D721Med (cell line): Measurements from ENCODE around the gene EMP2.

Source experiments
- DNase-seq: peaks from one replicate; pipeline ENCODE4 v3.0.0; 2011; ENCODE audit warnings: low spot score; ENCODE audit not compliant: insufficient read length
- FAIRE-seq: peaks from 2 replicates; lab custom pipeline; 2011; peaks lifted over from hg19 to GRCh38; lab: Jason Lieb, UNC
- CTCF ChIP-seq: IDR thresholded peaks from 2 replicates; pipeline ENCODE4 v1.5.1; 2012; ENCODE audit warnings: mild to moderate bottlenecking, control low read depth; ENCODE audit not compliant: insufficient read depth; ENCODE audit errors: missing control alignments

The EMP2 gene

DNA sequence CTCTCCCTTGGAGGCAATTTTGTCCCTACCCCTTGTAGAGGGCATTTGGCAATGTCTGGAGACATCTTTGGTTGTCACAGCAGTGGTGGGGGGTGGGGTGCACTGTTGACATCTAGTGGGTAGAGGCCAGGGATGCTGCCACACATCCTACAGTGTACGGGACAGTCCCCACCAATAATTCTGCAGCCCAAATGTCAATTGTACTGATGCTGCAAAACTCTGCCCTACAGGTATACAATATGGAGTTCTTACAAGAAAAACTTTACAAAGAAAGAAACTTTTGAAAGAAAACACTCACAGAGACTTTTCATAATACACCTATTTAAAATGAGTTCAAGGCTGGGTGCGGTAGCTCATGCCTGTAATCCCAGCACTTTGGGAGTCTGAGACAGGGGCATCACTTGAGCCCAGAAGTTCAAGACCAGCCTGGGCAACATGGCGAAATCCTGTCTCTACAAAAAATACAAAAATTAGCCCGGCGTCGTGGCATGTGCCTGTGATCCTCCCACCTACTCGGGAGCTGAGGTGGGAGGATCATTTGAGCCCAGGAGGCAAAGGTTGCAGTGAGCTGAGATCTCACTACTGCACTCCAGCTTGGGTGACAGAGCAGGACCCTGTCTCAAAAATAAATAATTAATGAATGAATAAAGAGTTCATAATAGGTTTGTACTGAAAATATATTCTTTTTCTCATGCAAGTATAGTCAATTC, 59.4 kb downstream of the EMP2 start:
- TF ChIP-seq CTCF = no peak
- no peak for FAIRE-seq
- DNase-seq = no peak

DNA sequence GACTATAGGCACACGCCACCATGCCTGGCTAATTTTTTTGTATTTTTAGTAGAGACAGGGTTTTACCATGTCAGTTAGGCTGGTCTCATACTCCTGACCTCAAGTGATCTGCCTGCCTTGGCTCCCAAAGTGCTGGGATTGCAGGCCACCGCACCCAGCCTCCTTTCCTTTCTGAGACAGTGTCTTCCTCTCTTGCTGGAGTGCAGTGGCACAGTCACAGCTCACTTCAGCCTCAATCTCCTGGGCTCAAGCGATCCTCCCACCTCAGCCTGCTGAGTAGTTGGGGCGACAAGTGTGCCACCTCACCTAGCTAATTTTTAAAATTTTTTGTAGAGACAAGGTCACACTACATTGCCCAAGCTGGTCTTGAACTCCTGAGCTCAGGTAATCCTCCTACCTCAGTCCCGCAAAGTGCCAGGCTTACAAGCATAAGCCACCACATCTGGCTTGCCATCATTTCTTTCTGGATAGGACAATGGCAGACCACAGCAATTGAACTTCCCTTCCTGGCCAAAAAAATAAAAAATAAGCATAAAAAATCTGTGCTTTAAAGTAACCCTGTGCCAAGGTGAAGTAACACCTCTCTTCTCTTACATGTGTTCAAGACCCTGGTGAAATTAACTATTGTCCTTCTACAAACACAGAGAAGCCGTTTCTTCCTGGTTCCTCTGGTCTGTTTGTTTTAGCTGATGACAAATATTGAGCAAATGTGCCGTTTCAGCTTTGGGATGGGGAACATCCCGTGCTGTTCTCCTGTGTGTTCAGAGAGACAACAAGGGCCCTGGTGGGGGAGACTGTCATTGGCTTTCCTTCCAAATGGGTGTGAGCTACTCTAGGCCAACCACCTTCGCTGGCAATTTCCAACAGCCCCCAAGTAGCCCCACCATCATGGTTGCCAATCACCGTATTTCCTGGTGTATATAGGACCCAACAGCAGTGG, 60.2 kb downstream of the EMP2 start:
- FAIRE-seq (no peak), DNase-seq (no peak)
- no peak for TF ChIP-seq CTCF

DNA sequence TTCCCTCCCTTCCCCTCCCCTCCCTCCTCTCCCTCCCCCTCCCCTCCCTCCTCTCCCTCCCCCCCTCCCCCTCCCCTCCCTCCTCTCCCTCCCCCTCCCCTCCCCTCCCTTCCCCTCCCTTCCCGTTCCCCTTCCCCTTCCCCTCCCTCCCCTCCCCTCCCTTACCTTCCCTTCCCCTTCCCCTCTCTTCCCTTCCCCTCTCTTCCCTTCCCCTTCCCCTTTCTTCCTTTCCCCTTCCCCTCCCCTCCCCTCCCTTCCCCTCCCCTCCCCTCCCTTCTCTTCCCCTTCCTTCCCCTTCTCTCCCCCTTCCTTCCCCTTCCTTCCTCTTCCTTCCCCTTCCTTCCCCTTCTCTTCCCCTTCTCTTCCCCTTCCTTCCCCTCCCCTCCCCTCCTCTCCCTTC, 61.1 kb downstream of the EMP2 start:
- TF ChIP-seq CTCF = no peak
- FAIRE-seq (no peak), DNase-seq (no peak)

DNA sequence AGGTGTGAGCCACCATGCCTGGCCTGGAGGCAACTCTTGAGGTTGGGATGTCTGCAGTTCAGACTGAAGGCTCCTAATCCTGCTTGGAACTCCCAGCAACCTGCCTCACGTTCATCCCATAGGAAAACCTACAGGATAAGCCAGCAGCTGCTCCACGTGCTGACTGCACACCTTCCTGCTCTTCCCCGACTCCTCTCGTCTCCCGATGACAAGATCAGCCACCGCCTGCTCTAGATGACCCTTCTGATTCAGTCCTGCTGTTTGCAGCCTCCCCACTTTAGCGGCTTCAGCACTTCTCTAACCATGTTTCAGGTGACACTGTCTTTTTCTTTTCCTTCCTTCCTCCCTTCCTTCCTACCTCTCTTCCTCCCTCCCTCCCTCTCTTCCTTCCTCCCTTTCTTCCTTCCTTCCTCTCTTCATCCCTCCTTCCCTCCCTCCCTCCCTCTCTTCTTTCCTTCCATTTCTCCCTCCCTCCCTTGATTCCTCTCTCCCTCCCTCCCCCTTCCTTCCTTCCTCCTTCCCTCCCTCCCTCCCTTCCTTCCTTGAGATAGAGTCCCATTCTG, 61.8 kb downstream of the EMP2 start:
- no peak for FAIRE-seq
- no peak for DNase-seq
- TF ChIP-seq CTCF = no peak

GRCh38 chr16:10517868-10518267, 62.5 kb downstream of the EMP2 start:
- TF ChIP-seq CTCF = no peak
- no peak for FAIRE-seq
- no peak for DNase-seq

- FAIRE-seq = no peak
- peak; percentile 48 for TF ChIP-seq CTCF
- no peak for DNase-seq
Measured at GRCh38 chr16:10514369-10515055, 65.9 kb downstream of the EMP2 start.
